Measurements from ENCODE around the gene MMP2. TPM values are rescaled to one million over a fixed set of nuclear protein-coding genes. Genes with fewer than 3 reads are reported as not detected.

MMP2 gene
- total RNA-seq, 2 donors from 2014 or later, result 131 to 136 TPM

DNA sequence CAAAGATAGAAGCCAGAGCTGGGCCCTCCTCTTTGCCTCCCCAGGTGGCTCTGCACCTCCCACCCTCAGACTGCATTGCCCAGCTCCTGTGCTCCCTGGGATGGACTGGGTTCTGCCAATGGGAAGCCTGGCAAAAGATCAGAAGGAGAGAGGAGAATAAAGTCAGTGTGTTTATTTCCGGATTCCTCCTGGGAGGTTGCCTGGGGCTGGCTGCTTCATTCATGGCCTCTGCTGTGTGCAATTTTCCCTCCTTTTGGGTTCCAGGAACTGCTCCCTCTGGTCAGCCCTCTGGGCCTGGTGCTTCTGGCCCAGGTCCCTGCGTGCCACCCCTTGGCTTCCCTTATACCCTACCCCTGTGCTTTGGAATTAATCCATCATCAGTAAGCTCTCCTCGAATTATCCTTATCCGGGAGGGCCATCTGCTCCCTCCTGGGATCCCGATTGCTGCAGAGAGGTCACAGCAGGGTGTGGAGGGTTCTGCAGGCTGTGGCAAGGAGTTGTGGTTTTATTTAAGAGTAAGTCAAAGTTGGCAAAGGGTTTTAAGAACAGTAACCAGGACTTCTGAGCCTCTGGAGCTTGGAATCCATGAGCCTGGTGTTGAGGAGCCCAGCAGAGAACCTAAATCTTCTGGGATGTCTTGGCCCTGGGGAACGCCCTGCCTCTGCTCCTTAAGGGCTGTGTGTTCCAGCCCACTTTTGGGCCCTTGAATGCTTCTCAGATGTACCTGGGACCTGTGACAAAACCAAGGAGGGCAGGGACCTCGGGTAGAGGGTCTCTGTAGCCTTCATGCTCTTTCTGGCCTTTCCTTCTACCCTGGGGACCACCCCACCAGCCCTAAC lies 8.2 kb upstream of the MMP2 start:
- no peak overlapping the region for H3K4me3 ChIP-seq
- DNase-seq (ENCODE audit: low spot score), result no peak
- no peaks in the 10 kb centered on the region for H3K36me3 ChIP-seq
- TF ChIP-seq, protein P1, sequence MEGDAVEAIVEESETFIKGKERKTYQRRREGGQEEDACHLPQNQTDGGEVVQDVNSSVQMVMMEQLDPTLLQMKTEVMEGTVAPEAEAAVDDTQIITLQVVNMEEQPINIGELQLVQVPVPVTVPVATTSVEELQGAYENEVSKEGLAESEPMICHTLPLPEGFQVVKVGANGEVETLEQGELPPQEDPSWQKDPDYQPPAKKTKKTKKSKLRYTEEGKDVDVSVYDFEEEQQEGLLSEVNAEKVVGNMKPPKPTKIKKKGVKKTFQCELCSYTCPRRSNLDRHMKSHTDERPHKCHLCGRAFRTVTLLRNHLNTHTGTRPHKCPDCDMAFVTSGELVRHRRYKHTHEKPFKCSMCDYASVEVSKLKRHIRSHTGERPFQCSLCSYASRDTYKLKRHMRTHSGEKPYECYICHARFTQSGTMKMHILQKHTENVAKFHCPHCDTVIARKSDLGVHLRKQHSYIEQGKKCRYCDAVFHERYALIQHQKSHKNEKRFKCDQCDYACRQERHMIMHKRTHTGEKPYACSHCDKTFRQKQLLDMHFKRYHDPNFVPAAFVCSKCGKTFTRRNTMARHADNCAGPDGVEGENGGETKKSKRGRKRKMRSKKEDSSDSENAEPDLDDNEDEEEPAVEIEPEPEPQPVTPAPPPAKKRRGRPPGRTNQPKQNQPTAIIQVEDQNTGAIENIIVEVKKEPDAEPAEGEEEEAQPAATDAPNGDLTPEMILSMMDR (IDR thresholded peaks at IDR 0.05), result no peak
- H3K27ac ChIP-seq, result peak overlapping the region; percentile 20 to 49
- peaks cover 0 to 16% of the 10 kb centered on the region in 2 donors for H3K4me1 ChIP-seq
- no peaks in the 10 kb centered on the region for H3K9me3 ChIP-seq
- no peaks in the 10 kb centered on the region for H3K27me3 ChIP-seq

DNA sequence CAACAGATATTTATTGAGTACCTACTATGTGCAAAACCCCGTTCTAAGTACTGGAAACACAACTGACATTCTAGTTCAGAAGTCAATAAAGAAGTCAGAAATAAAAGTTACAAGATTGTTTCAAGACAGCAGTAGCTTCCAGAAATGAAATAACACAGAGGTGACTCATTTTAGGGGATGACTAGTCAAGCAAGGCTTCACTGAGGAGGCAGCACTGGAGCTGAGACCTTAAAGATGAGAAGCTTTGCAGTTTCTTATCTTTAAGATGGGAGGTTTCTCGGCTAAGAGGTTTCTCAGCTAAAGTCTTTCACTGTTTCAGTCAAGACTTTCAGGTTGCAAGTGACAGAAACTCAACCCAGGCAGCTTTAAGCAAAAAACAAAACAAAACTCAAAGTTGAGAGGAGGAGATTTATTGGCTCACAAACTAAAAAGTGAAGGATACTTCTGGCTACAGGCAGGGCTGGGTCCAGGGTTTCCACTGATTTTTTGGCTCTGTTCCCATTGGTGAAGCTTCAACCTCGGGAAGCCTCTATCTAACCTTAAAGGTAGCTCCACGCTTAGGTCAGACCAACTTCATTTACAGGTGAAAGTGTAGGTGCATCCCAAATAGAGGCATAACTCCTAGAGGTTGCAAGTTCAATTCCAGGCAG lies 7.4 kb upstream of the MMP2 start:
- H3K27ac ChIP-seq, result peak overlapping the region; percentile 20 to 49
- H3K9me3 ChIP-seq, result no peaks in the 10 kb centered on the region
- H3K4me3 ChIP-seq, result no peak overlapping the region
- TF ChIP-seq, protein P1 (IDR thresholded peaks at IDR 0.05), result no peak
- no peaks in the 10 kb centered on the region for H3K27me3 ChIP-seq
- no peaks in the 10 kb centered on the region for H3K36me3 ChIP-seq
- no peak for DNase-seq (ENCODE audit: low spot score)
- H3K4me1 ChIP-seq, result peaks cover 0 to 21% of the 10 kb centered on the region in 2 donors

DNA sequence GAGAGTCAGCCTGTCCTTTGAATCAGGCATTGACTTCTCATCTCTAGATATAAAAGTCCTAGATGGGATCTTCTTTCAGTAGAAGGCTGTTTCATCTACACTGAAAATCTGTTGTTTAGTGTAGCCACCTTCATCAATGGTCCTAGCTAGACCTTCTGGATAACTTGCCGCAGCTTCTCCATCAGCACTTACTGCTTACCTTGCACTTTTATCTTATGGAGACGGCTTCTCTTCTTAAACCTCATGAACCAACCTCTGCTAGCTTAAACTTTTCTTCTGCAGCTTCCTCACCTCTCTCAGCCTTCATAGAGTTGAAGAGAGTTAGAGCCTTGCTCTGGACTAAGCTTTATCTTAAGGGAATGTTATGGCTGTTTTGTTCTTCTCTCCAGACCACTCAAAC lies 5.4 kb upstream of the MMP2 start:
- Histone ChIP-seq H3K27ac (no peak overlapping the region), H3K9me3 (no peaks in the 10 kb centered on the region), H3K4me1 (peaks cover 0 to 27% of the 10 kb centered on the region in 2 donors), H3K27me3 (no peaks in the 10 kb centered on the region), H3K36me3 (no peaks in the 10 kb centered on the region), H3K4me3 (no peak overlapping the region)
- DNase-seq (ENCODE audit: low spot score), result no peak
- TF ChIP-seq, protein P1 (IDR thresholded peaks at IDR 0.05), result no peak

DNA sequence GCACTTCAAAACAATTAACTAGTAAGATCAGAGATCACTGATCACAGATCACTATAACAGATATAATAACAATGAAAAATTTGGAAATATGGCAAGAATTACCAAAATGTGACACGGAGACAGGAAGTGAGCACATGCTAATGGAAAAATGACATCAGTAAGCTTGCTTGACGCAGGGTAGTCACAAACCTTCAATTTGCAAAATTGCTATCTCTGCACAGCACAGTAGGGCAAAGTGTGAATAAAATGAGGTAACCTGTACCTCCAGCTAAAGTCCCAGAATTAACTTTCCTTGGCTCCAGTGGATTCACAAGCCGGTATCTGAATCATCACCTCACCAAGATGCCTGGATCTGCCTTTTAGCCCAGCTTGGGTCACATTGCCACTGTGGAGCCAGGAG lies 4.2 kb upstream of the MMP2 start:
- Histone ChIP-seq H3K27ac (peak overlapping the region; percentile 72 to 83), H3K36me3 (no peaks in the 10 kb centered on the region), H3K4me1 (peaks cover 0 to 38% of the 10 kb centered on the region in 2 donors), H3K27me3 (no peaks in the 10 kb centered on the region), H3K9me3 (no peaks in the 10 kb centered on the region), H3K4me3 (no peak overlapping the region)
- TF ChIP-seq, protein P1 (IDR thresholded peaks at IDR 0.05), result no peak
- no peak for DNase-seq (ENCODE audit: low spot score)

DNA sequence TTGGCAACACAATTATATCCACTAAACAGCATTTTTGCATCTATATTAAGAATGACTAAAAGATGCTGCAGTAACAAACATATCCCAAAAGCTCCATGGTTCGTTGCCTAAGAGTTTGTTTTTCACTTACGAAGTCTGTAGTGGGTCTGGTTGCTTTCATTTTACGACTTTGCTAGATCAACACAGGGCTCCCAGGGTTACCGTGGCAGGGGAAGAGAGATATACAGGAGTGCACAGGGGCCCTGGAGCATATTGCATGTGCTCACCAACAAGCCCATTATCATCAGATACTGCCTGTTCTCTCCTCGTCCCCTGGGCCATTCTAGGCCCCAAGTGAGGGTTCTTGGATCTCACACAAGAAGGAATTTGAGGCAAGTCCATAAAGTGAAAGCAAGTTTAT lies 3.1 kb upstream of the MMP2 start:
- Histone ChIP-seq H3K36me3 (no peaks in the 10 kb centered on the region), H3K27ac (peak overlapping the region; percentile 72 to 83), H3K9me3 (no peaks in the 10 kb centered on the region), H3K4me1 (peaks cover 0 to 42% of the 10 kb centered on the region in 2 donors), H3K27me3 (no peaks in the 10 kb centered on the region), H3K4me3 (no peak overlapping the region)
- DNase-seq (ENCODE audit: low spot score), result no peak
- TF ChIP-seq, protein P1 (IDR thresholded peaks at IDR 0.05), result no peak

Measured in right atrium auricular region (tissue), 2 donors.